ENCODE results near the gene HIGD1A.

- TF ChIP-seq, protein P1, sequence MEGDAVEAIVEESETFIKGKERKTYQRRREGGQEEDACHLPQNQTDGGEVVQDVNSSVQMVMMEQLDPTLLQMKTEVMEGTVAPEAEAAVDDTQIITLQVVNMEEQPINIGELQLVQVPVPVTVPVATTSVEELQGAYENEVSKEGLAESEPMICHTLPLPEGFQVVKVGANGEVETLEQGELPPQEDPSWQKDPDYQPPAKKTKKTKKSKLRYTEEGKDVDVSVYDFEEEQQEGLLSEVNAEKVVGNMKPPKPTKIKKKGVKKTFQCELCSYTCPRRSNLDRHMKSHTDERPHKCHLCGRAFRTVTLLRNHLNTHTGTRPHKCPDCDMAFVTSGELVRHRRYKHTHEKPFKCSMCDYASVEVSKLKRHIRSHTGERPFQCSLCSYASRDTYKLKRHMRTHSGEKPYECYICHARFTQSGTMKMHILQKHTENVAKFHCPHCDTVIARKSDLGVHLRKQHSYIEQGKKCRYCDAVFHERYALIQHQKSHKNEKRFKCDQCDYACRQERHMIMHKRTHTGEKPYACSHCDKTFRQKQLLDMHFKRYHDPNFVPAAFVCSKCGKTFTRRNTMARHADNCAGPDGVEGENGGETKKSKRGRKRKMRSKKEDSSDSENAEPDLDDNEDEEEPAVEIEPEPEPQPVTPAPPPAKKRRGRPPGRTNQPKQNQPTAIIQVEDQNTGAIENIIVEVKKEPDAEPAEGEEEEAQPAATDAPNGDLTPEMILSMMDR (IDR thresholded peaks at IDR 0.05): no peak
- TF ChIP-seq POLR2A (IDR thresholded peaks at IDR 0.05): no peak
Measured at GRCh38 chr3:42853739-42854302, 49.5 kb upstream of the HIGD1A start.
